Sigmoid colon (tissue), 7 donors: ENCODE measurements around the gene ARHGAP44. TPM values are rescaled to one million over a fixed set of nuclear protein-coding genes. Genes with fewer than 3 reads are reported as not detected.

Source experiments
- DNase-seq: peaks from one replicate; pipeline ENCODE4 v3.0.0-alpha.2; 2019
- H3K27ac ChIP-seq, 4 donors: fragments of 200-600 bp; sonication (generic); one replicate each; pipeline ENCODE4 v1.5.1; 2016 to 2019; ENCODE audit warnings: mild to moderate bottlenecking in 1 of 4
- H3K27me3 ChIP-seq, 3 donors: fragments of 200-600 bp; sonication (generic); one replicate each; pipeline ENCODE4 v1.5.1; 2019; ENCODE audit warnings: mild to moderate bottlenecking in 1 of 3
- H3K36me3 ChIP-seq, 4 donors: fragments of 200-600 bp; sonication (generic); one replicate each; pipeline ENCODE4 v1.5.1; 2016 to 2019
- H3K4me1 ChIP-seq, 4 donors: fragments of 200-600 bp; sonication (generic); one replicate each; pipeline ENCODE4 v1.5.1; 2017 to 2019
- H3K4me3 ChIP-seq, 4 donors: fragments of 200-600 bp; sonication (generic); one replicate each; pipeline ENCODE4 v1.5.1; 2017 to 2019; ENCODE audit warnings: mild to moderate bottlenecking in 2 of 4, moderate library complexity in 1 of 4
- H3K9me3 ChIP-seq, 4 donors: fragments of 200-600 bp in 3 of 4; sonication (generic) in 3 of 4; one replicate each; pipeline versions ENCODE4 v1.5.1 to v1.6.1; 2013 to 2019
- CTCF ChIP-seq, 4 experiments: fragments of 450-650 bp in 3 of 4; fragments of 200-600 bp in 1 of 4; IDR thresholded peaks; one replicate each; pipeline ENCODE4 v1.5.1; 2016 to 2019; ENCODE audit warnings: antibody characterized with exemption in 4 of 4, mild to moderate bottlenecking in 3 of 4, moderate library complexity in 2 of 4
- EP300 ChIP-seq, 4 donors: sonication (generic); formaldehyde crosslinking; IDR thresholded peaks; one replicate each; pipeline ENCODE4 v1.6.1; 2017; ENCODE audit warnings: antibody characterized with exemption in 4 of 4
- POLR2A ChIP-seq, 2 donors: fragments of 450-650 bp; IDR thresholded peaks; one replicate each; pipeline ENCODE4 v1.6.1; 2016; ENCODE audit warnings: antibody characterized with exemption in 2 of 2, mild to moderate bottlenecking in 2 of 2, moderate library complexity in 2 of 2
- POLR2AphosphoS5 ChIP-seq, 4 donors: sonication (generic); formaldehyde crosslinking; IDR thresholded peaks; one replicate each; pipeline ENCODE4 v1.6.1; 2017; ENCODE audit warnings: antibody characterized with exemption in 4 of 4
- WGBS, 2 donors: extraction: QIAGEN DNeasy Blood & Tissue Kit; methylation state at CpG; one replicate each; pipeline ENCODE4 v1.1.7; 2013; 5-methylcytosine and 5-hydroxymethylcytosine counted together
- intact Hi-C: fragments of 100-400 bp; cut with DNase I; formaldehyde crosslinking; loops from one replicate; pipeline ENCODE4 v1.15.1; 2023
- polyA plus RNA-seq, 3 donors: library from polyadenylated mRNA; stranded (reverse); fragments of 200-250 nt; gene quantifications; one replicate each; pipeline ENCODE4 v1.2.3, GENCODE V29; 2013
- total RNA-seq, 4 donors: library from RNA; depleted of rRNA; stranded (reverse); fragments of >200 nt; gene quantifications; one replicate each; pipeline ENCODE4 v1.1.0, GENCODE V29; 2016
- donor health status: healthy with polysubstance abuse.
- donor health status: Bipolar disorder and iron deficiency.
- donor health status: healthy.

ARHGAP44 gene
- total and polyA plus RNA-seq, 7 donors, result 2.6 to 23.8 (median 6.4) TPM

GRCh38 chr17:12883472-12883871 is 94.2 kb downstream of the ARHGAP44 start:
- H3K4me3 ChIP-seq, result no peak overlapping the region
- WGBS, 2 donors, result 66 to 80% methylated on average over 2 of the region's 2 CpGs
- H3K9me3 ChIP-seq, result no peaks in the 10 kb centered on the region
- DNase-seq, result no peak
- H3K27me3 ChIP-seq, result no peaks in the 10 kb centered on the region
- no peaks in the 10 kb centered on the region for H3K36me3 ChIP-seq
- no peak overlapping the region for H3K27ac ChIP-seq
- H3K4me1 ChIP-seq, result no peaks in the 10 kb centered on the region
- intact Hi-C loops, result no loop called here
- TF ChIP-seq POLR2A (IDR thresholded peaks at IDR 0.05) (no peak), CTCF (IDR thresholded peaks at IDR 0.05) (no peak), EP300 (IDR thresholded peaks at IDR 0.05) (no peak), POLR2AphosphoS5 (IDR thresholded peaks at IDR 0.05) (no peak)

GRCh38 chr17:12887088-12887487 is 97.8 kb downstream of the ARHGAP44 start:
- H3K27me3 ChIP-seq, result no peaks in the 10 kb centered on the region
- H3K27ac ChIP-seq, result no peak overlapping the region
- no peaks in the 10 kb centered on the region for H3K4me1 ChIP-seq
- H3K9me3 ChIP-seq, result peaks cover 0 to under 1% (median 0%) of the 10 kb centered on the region in 4 donors
- 84 to 89% methylated on average over 2 of the region's 2 CpGs for WGBS, 2 donors
- H3K4me3 ChIP-seq, result no peak overlapping the region
- TF ChIP-seq CTCF (IDR thresholded peaks at IDR 0.05) (no peak), EP300 (IDR thresholded peaks at IDR 0.05) (no peak), POLR2AphosphoS5 (IDR thresholded peaks at IDR 0.05) (no peak), POLR2A (IDR thresholded peaks at IDR 0.05) (no peak)
- no peak for DNase-seq
- intact Hi-C loops, result no loop called here
- H3K36me3 ChIP-seq, result no peaks in the 10 kb centered on the region

GRCh38 chr17:12896180-12896785 is 107.0 kb downstream of the ARHGAP44 start:
- no peak for DNase-seq
- Histone ChIP-seq H3K27ac (no peak overlapping the region), H3K4me3 (no peak overlapping the region), H3K27me3 (no peaks in the 10 kb centered on the region), H3K9me3 (peaks cover 0 to 3% (median 0%) of the 10 kb centered on the region in 4 donors), H3K36me3 (peaks cover 0 to 8% (median 0%) of the 10 kb centered on the region in 4 donors), H3K4me1 (no peaks in the 10 kb centered on the region)
- WGBS, 2 donors, result 84 to 90% methylated on average over 11 of the region's 11 CpGs
- intact Hi-C loops, result no loop called here
- TF ChIP-seq POLR2A (IDR thresholded peaks at IDR 0.05), result no peak
- TF ChIP-seq POLR2AphosphoS5 (IDR thresholded peaks at IDR 0.05), result no peak
- TF ChIP-seq CTCF (IDR thresholded peaks at IDR 0.05), result no peak
- no peak for TF ChIP-seq EP300 (IDR thresholded peaks at IDR 0.05)

- intact Hi-C loops, result no loop called here
- 73 to 90% methylated on average over 3 of the region's 3 CpGs for WGBS, 2 donors
- no peak for TF ChIP-seq POLR2AphosphoS5 (IDR thresholded peaks at IDR 0.05)
- TF ChIP-seq CTCF (IDR thresholded peaks at IDR 0.05), result no peak
- TF ChIP-seq EP300 (IDR thresholded peaks at IDR 0.05), result no peak
- no peak for TF ChIP-seq POLR2A (IDR thresholded peaks at IDR 0.05)
Observed at GRCh38 chr17:12898110-12898509, 108.8 kb downstream of the ARHGAP44 start.

GRCh38 chr17:12899604-12900003 is 110.3 kb downstream of the ARHGAP44 start:
- TF ChIP-seq POLR2AphosphoS5 (IDR thresholded peaks at IDR 0.05) (no peak), POLR2A (IDR thresholded peaks at IDR 0.05) (no peak)
- DNase-seq, result no peak
- Histone ChIP-seq H3K9me3 (no peaks in the 10 kb centered on the region), H3K4me3 (no peak overlapping the region), H3K27me3 (no peaks in the 10 kb centered on the region), H3K4me1 (no peaks in the 10 kb centered on the region), H3K27ac (no peak overlapping the region), H3K36me3 (peaks cover 0 to 8% (median 0%) of the 10 kb centered on the region in 4 donors)
- intact Hi-C loops, result no loop called here
- 68 to 77% methylated on average over 4 of the region's 4 CpGs for WGBS, 2 donors

More at GRCh38 chr17:12898110-12898509, 108.8 kb downstream of the ARHGAP44 start:
- Histone ChIP-seq H3K4me1 (no peaks in the 10 kb centered on the region), H3K9me3 (no peaks in the 10 kb centered on the region), H3K27ac (no peak overlapping the region), H3K4me3 (no peak overlapping the region), H3K36me3 (peaks cover 0 to 8% (median 0%) of the 10 kb centered on the region in 4 donors), H3K27me3 (no peaks in the 10 kb centered on the region)
- DNase-seq, result no peak
